ENCODE results near the gene PAPOLG.
"Not testable (repeated sequence)": the region's sequence is repeated elsewhere in the genome, so short reads cannot be mapped to it uniquely, and the experiment has no call there.

The PAPOLG gene

GRCh38 chr2:60823694-60824305 is 67.7 kb downstream of the PAPOLG start:
- no peak for DNase-seq

DNA sequence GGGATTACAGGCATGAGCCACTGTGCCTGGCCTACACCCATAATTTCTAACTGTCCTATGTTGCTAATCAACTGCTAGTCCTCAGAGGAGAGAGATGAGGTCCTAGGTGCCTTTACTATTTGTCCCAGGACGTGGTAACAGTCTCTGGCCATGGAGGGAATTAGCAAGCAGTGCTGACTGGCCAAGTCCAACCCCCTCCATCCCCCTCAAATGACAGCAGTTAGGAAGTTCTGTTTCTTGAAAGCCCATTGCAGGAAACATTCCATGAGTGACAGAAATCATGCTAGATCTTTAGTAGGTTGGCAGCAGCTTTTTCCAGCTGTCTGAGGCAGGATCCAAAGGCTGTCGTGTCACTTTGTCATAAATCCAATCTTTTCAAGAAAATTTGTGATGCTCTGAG is 69.6 kb downstream of the PAPOLG start:
- DNase-seq, result no peak

DNA sequence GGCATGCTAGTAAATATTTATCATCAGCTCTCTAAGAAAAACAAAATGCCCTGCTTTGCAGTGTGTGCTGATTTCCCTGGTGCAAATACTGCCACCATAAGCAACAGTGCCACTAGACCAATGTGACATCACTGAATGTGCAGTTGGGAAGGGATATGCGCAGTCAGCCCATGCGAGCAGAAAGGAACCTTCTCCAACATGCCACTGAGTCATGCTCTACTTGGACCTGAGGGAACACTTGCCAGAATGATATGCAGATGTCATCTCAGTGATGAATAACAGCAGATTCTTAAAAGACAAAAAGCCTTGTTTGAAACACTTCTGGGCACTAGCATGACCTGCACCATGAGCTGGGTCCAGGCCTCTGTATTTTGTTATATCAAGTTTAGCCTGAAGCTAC is 70.0 kb downstream of the PAPOLG start:
- DNase-seq, result no peak

- DNase-seq, result not testable (repeated sequence)
Measured at GRCh38 chr2:60826860-60827259, 70.8 kb downstream of the PAPOLG start.

DNA sequence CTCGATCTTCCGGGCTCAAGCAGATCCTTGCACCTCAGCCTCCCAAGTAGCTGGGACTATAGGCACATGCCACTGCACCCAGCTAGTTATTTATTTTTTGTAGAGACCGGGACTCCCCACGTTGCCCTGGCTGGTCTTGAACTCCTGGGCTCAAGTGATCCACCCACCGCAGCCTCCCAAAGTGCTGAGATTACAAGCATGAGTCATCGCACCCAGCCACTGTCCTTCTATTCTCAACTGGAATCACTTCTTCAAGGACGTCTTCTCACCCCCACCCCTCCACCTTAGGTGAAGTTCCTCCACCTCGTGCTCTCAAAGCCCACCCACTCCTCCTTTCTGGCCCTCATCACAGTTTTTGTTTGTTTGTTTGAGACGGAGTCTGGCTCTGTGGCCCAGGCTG is 71.3 kb downstream of the PAPOLG start:
- no peak for DNase-seq

DNA sequence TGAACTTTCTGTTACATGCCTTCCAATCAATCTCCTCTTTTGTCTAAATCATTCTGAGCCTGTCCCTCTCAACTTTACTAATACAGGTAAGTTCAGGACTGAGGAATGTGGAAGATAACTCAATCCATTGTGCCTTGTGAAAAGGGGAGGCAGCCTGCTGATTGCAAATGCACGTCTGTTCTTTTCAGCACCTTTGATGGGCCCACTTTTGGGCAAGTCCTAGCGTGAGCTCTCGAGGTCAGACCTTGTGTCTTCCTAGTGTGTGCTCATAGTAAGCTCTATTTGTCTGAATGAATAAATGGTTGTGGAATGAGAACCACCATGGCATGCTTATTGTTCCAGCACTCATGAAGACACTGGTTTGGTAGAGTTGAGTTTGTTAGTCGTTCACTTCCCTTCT is 74.9 kb downstream of the PAPOLG start:
- no peak for DNase-seq

GRCh38 chr2:60831921-60832320 is 75.9 kb downstream of the PAPOLG start:
- DNase-seq, result no peak

DNA sequence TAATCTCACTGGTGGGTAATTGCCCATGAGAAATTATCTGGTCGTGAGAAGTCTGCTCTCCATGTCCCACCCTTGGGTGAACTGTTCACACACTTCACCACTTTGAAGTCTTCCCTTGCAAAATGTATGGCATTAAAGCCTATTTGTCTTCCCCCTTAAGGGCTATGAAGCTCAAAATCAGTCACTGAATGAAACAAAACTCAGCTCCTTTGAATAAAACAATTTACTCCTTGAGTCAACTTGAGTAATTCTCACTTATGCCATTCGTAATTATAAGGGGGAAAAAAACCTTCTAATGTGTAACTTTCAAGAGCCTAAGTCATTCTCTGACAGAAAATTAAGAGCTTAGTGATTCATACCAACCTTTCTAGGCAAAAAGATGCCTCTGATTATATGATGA is 76.6 kb downstream of the PAPOLG start:
- no peak for DNase-seq

DNA sequence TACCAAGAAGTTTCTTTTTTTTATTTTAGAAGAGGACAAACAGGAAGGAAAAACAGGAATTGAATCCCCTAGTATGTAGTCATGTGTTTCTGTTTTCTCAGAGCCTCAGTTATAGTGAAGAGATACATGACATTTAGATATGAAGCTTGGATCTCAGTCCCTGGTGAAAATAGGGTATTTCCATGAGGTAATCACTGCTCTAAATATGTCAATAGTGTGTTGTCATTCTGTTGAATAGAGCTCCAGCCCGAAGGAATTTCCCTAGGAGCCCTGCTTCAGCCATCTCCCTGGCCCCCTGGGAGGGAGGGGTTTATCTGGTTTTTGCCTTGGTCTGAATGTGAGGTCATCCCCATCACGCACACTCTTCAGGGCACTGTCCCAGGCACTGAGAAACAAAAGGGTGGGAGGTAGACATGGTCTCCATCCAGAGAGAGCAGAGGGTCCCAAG is 78.2 kb downstream of the PAPOLG start:
- DNase-seq, result no peak

DNA sequence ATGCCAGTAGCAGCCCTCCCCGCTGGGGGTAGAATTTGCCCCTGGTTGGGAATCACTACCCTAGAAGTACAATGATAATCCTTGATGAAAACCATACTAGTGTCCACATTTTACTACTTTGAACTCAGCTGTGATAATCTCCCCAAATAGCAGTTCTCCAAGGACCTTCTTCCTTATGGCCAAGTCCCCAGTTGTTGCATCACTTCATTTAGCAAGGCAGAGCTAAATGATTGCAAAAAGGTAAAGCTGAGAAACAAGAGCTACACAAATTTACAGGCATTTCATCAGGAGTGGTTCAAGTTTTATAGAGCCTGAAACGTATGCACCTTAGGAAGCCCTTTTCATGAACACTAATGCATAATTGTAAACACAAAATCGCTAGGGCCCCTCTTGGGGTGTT is 80.4 kb downstream of the PAPOLG start:
- DNase-seq, result no peak

GRCh38 chr2:60837123-60837522 is 81.1 kb downstream of the PAPOLG start:
- no peak for DNase-seq

GRCh38 chr2:60838481-60838880 is 82.4 kb downstream of the PAPOLG start:
- DNase-seq, result no peak

GRCh38 chr2:60839126-60839813 is 83.2 kb downstream of the PAPOLG start:
- no peak for DNase-seq

DNA sequence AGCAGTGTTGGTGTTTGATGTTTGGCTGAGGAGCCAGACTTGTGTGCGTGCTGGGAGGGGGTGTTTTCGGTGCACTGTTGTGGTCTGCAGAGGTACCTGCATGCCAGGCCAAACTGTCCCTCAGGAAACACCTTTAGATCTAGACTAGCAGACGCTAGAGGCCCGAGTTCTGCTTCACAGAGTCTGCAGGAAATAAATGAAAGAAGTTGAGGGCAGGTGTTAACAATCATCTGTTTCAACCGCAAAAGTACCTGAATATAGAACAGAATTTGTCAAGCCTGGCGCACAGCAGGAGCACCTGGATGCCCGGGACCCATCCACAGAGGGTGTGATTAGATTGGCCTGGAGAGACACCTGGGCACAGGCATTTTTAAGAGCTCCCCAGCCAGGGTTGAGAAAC is 84.8 kb downstream of the PAPOLG start:
- DNase-seq, result no peak

- no peak for DNase-seq
Measured at GRCh38 chr2:60843006-60843405, 86.9 kb downstream of the PAPOLG start.

DNA sequence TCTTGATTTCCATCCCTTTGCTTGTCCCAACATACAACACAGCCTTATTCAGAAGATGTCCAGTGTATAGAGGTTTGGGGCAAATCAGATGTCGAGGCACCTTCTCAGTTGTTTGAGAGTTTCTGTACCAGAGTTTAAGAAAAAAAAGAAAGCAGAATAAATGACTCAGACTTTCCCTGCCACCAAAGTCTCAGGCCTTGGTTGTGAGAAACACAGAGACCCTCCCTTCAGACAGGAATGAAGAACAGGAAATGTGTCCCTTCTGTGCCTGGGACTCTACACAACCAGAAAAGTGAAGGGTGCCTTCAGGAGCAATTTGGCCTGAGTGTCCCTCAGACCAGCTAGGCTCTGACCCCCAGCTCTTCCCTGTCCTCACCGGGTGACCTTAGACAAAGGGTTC is 88.0 kb downstream of the PAPOLG start:
- no peak for DNase-seq

- DNase-seq, result no peak
Measured at GRCh38 chr2:60847854-60848253, 91.8 kb downstream of the PAPOLG start.

All from activated CD4-positive, alpha-beta T cell treated with anti-CD3 and anti-CD28 coated beads, Interleukin-2, amount 50 U/mL, for 48 hours (primary cell).